Measurements from ENCODE around the gene EYA2.
"Not testable (repeated sequence)": the region's sequence is repeated elsewhere in the genome, so short reads cannot be mapped to it uniquely, and the experiment has no call there.

Gene EYA2

DNA sequence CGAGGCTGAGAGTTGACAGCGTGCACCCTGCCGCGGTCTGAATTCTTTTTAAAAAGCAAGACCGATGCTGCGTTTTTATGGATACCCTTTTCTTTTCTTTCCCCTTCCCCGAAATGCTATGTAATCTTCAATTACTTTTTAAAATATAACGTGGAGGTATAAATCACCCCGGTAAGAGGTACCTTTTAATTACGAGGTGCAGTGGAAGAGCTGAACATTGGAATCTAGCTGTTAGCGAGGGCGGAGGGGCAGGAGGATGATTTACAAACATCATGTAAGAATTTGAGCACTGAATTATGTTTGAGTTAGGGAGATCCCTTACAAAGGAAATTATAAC is 1.2 kb downstream of the EYA2 start:
- no peak for DNase-seq (ENCODE audit: low spot score)

GRCh38 chr20:46897328-46897880 is 2.8 kb downstream of the EYA2 start:
- no peak for DNase-seq (ENCODE audit: low spot score)

GRCh38 chr20:46898423-46898822 is 3.8 kb downstream of the EYA2 start:
- no peak for DNase-seq (ENCODE audit: low spot score)

DNA sequence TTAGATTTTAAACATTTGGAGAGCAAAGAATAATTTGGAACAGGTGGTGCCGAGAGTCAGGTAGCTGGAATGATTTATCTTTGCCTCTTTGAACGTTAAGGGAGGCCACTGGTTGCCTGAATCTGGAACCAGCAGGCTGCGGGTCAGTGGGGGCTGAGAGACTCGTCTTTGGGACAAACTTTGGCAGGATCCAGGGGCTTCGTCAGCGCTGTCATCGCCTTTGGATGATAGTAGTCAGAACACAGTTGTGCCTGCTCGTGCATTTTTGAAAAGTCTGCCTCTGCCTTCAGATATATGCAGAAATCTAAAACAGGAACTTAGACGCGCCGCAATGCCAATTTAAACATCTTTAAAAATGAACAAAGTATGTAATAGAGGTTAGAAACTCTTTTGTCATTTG is 5.0 kb downstream of the EYA2 start:
- DNase-seq (ENCODE audit: low spot score): no peak

GRCh38 chr20:46900086-46900485 is 5.4 kb downstream of the EYA2 start:
- DNase-seq (ENCODE audit: low spot score): no peak

- DNase-seq (ENCODE audit: low spot score): no peak
Measured at GRCh38 chr20:46900826-46901225, 6.2 kb downstream of the EYA2 start.

DNA sequence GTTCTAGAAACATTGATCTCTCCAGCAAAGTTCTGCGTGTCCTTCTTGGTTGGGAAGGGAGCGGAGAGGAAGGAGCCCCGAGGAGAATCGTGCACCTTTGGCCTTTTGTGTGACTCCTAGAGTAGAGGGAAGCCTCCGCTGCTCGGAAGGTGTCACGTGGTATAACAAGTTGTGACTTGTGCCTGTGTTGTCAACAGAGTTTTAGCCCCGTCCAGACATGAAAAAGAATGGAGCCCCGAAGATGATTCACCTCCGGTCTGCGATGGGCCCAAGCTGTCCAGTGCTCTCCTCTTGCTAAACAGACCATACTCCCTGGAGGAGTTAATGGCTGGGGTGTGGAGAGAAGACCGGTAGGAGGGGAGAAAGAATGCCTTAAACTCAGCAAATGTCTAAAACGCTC is 7.0 kb downstream of the EYA2 start:
- DNase-seq (ENCODE audit: low spot score): no peak

DNA sequence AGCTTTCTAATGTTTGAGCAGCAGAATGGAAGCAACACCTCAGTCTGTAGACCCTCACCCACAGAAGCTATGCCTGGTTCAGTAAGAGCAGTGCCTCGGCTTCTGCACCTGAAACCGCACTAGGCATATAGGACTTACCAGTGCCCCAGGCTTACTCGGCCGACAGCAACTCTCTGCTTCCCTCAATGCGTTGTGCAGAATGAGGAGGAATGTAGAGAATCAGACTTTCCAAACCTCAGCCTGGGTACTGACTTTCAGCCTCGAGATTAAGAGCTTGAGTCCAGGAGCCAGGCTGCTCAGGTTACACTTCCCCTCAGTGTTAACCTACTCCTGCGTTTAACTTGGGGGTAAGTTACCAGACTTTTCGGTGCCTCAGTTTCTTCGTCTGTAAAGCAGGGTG is 8.6 kb downstream of the EYA2 start:
- DNase-seq (ENCODE audit: low spot score): no peak

DNA sequence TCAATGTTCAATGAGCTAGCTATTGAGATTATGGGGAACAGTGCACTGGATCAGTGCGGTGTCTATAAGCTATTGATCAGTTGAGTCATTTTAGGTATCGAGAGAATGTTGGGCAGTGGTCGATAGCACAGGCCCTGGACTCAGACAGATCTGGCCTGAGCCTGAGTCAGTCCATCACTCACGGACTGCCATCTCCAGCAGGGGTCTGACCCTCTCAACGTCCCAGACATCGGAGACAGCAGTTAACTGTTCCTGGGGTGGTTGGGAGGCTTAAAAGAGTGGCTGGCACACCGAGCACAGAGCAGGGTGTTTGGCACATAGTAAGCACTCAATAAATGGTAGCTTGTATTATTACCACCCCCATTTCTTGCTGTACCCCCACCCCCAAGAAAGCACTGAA is 9.3 kb downstream of the EYA2 start:
- DNase-seq (ENCODE audit: low spot score): no peak

DNA sequence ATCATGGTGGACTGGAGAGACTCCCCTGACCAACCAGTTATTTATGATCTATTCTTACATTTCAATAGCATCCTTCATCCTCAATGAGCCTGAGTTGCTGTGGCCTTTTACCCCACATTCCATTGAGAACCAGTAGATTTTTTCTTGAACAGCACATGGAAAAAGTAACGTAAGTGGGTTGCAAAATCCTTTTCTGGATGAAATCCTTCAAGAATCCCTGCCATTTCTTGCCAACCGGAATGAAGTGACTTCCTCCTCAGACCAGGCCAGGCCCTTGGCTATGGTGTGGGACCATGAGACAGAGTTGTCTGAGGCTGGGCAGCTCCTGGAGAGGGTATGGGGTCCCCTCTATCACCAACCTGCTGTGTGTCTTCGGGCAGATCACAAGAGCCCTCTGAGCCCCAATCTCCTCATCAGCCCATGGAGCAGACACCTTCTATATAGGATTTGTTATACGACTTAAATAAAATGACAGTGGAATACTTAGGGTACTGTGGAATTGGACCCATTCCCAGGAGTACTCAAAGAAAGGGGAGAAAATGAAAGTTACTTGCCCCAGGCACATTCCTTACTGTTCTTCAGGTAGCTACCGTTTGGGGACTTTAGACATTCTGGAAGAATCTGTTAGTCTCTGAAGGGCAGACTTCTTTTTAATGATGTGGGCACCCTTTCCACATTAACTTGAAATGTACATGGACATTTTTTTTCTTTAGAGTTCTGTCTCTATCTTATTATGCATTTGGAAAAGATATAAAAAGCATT is 10.9 kb downstream of the EYA2 start:
- no peak for DNase-seq (ENCODE audit: low spot score)

DNA sequence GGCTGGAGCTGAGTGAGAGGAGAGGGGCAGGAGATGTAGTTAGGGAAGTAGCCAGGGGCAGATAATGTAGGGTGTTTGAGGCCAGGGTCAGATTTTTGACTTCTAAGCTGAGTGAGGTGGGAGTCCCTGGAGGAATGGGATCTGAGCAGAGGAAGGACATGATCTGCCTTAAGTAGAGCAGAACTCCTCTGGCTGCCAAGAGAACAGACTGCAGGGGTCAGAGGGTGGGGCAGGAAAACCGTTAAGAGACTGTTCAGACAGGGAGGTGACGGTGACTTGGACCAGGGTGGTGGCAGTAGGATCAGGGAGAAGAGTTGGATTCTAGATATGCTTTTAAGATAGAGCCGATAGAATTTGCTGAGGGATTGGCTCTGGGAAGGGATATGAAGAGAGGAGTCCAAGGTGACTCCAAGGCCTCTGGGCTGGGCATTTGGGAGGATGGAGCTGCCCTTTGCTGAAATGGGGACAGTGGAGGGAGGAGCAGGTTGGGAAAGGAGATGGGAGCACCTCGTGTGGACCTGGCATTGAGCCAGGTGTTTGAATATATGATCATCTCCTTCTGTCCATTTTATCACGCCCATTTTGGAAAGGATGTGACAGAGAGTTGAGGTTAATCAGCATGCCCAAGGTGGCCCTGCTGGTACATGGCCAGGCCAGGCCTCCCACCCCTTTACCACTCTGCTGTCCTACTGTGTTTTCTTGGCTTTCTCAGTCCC is 18.8 kb downstream of the EYA2 start:
- DNase-seq (ENCODE audit: low spot score): no peak

DNA sequence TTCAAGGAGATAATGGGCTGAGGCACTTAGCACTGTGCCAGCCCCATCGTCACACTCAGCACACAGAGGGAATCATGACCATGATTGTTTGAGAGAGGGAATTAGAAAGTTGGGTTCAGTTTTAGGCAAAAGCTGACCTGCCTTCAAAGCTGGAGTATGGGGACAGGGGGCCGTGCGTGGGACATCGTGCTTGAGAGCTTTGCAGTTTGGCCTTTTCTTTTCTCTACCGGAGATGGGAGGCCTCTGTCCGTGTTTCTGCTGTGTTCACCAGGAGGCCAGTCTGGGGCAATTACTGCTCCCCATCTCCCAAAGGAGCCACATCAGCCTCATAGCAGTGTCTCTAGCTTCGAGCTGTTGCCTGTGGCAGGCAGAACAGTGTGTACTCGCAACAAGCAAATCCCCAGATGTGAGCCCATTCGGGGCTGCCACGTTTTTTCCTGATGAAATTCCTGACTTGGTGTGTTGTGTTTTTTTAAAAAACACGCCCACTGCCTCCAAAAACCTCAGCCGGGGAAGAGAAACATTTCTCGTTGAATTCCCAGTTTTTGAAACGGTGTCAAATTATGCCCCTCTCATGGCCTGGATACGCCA is 20.2 kb downstream of the EYA2 start:
- no peak for DNase-seq (ENCODE audit: low spot score)

GRCh38 chr20:46915575-46916257 is 21.1 kb downstream of the EYA2 start:
- DNase-seq (ENCODE audit: low spot score): no peak

GRCh38 chr20:46916258-46916603 is 21.6 kb downstream of the EYA2 start:
- DNase-seq (ENCODE audit: low spot score): no peak

DNA sequence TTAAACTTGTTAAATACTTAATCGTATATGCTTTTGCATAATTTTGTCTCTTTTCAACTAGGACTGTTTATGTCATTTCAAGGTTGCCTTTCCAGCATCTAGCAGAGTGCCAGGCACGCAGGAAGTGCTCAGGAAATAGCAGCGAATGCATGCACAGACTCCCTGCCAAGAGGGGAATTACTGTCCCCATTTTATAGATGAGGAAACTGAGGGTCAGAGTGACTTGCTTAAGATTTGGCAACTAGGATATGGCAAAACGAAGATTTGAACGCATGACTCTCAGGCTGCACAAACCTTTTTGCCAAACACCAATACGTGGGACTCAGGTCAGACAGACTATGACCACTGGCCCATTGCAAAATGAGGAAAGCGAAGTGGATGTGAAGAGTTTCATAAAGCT is 22.5 kb downstream of the EYA2 start:
- DNase-seq (ENCODE audit: low spot score): no peak

GRCh38 chr20:46920114-46920513 is 25.5 kb downstream of the EYA2 start:
- no peak for DNase-seq (ENCODE audit: low spot score)

DNA sequence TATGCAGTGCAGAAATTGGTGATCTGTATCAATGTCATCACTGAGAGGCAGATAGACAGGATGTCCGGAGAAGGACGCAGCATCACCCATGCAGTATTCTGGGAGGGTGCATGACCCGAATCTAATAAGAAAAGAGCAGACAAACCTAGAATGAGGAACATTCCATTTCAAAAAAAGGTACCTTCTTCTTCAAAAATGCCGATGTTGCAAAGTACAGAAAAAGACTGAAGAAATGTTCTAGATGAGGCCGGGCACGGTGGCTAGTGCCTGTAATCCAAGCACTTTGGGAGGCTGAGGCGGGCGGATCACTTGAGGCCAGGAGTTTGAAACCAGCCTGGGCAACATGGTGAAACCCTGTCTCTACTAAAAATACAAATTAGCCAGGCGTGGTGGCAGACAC is 28.2 kb downstream of the EYA2 start:
- not testable (repeated sequence) for DNase-seq (ENCODE audit: low spot score)

GRCh38 chr20:46923550-46923949 is 28.9 kb downstream of the EYA2 start:
- no peak for DNase-seq (ENCODE audit: low spot score)

GRCh38 chr20:46928580-46929132 is 34.0 kb downstream of the EYA2 start:
- DNase-seq (ENCODE audit: low spot score): no peak

DNA sequence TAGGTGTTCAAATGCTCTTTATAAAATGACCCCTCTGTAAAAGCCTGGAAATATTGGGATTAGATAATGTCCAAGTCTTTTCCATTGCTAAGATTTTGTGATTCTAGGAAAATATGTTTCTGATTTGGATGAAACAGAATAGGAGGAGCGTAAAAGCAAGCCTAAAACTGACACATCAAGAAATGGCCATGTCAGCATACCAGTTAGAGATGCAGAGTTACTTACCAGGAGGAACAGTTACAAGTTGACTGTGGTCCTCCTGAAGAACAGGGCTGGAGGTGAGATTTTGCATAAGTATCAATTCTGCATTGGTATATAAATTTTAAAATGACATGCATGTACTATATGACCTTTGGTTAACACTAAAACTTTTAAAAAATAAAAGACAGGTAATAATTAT is 35.3 kb downstream of the EYA2 start:
- DNase-seq (ENCODE audit: low spot score): no peak

- no peak for DNase-seq (ENCODE audit: low spot score)
Measured at GRCh38 chr20:46930640-46931339, 36.1 kb downstream of the EYA2 start.

- no peak for DNase-seq (ENCODE audit: low spot score)
Measured at GRCh38 chr20:46931699-46932098, 37.1 kb downstream of the EYA2 start.

Data from CD4-positive, alpha-beta T cell treated with Interleukin-2 at 100 ng/mL for 4 hours (primary cell).